ENCODE data around the gene P2RX1.

DNA sequence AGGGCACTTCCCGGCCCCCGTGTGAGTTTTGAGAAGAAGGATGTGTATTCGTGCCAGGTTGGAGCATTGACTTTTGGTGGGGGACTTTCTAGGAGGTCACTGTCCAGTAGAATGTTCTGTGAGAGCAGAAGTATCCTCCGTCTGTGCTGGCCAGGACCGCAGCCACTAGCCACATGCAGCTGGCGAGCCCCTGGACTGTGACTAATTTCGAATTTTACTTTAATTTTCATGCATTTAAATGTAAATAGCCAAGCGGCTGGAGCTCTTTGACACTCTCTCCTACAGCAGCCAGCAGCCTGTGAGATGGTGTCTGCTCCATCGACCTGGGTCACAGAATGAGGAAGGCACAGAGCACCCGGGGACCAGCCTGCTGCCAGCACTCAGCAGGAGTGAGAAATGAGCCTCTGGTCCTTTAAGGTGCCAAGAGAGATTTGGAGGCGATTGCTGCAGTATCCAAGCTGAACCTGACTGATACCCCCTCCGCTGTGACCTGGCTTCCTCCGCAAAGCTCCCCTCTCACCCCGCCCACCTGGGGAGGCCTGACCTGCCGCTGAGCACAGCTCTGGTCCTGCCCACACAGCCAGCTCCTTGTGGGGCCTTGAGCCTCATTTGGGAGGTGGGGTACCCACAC lies 40.2 kb upstream of the P2RX1 start:
- TF ChIP-seq, protein P1, sequence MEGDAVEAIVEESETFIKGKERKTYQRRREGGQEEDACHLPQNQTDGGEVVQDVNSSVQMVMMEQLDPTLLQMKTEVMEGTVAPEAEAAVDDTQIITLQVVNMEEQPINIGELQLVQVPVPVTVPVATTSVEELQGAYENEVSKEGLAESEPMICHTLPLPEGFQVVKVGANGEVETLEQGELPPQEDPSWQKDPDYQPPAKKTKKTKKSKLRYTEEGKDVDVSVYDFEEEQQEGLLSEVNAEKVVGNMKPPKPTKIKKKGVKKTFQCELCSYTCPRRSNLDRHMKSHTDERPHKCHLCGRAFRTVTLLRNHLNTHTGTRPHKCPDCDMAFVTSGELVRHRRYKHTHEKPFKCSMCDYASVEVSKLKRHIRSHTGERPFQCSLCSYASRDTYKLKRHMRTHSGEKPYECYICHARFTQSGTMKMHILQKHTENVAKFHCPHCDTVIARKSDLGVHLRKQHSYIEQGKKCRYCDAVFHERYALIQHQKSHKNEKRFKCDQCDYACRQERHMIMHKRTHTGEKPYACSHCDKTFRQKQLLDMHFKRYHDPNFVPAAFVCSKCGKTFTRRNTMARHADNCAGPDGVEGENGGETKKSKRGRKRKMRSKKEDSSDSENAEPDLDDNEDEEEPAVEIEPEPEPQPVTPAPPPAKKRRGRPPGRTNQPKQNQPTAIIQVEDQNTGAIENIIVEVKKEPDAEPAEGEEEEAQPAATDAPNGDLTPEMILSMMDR (IDR thresholded peaks at IDR 0.05) = no peak
- no peak for TF ChIP-seq POLR2A (IDR thresholded peaks at IDR 0.05)

Measured in body of pancreas (tissue), 4 donors.